Measurements from ENCODE around the gene MAPK12.

Gene MAPK12

GRCh38 chr22:50264946-50265669 lies 3.6 kb upstream of the MAPK12 start:
- no peak for DNase-seq

- DNase-seq = no peak
Observed at GRCh38 chr22:50264104-50264745, 2.7 kb upstream of the MAPK12 start.

GRCh38 chr22:50262973-50263617 lies 1.6 kb upstream of the MAPK12 start:
- DNase-seq = no peak

- DNase-seq = no peak
Observed at GRCh38 chr22:50262460-50262911, 1.0 kb upstream of the MAPK12 start.

- peak; percentile 64 for DNase-seq
Observed at GRCh38 chr22:50260801-50261614, 475 bp downstream of the MAPK12 start.

- DNase-seq = peak; percentile 31
Observed at GRCh38 chr22:50260434-50260800, 1.1 kb downstream of the MAPK12 start.

- DNase-seq = no peak
Observed at GRCh38 chr22:50259302-50259701, 2.2 kb downstream of the MAPK12 start.

GRCh38 chr22:50258361-50259292 lies 2.9 kb downstream of the MAPK12 start:
- DNase-seq = no peak

- DNase-seq = no peak
Observed at GRCh38 chr22:50257451-50258360, 3.8 kb downstream of the MAPK12 start.

GRCh38 chr22:50257041-50257440 lies 4.4 kb downstream of the MAPK12 start:
- DNase-seq = no peak

- DNase-seq = no peak
Observed at GRCh38 chr22:50256258-50256862, 5.1 kb downstream of the MAPK12 start.

GRCh38 chr22:50255607-50256006 lies 5.9 kb downstream of the MAPK12 start:
- DNase-seq = no peak

GRCh38 chr22:50255099-50255498 lies 6.4 kb downstream of the MAPK12 start:
- no peak for DNase-seq

GRCh38 chr22:50253941-50254340 lies 7.5 kb downstream of the MAPK12 start:
- DNase-seq = no peak

GRCh38 chr22:50253046-50253915 lies 8.2 kb downstream of the MAPK12 start:
- DNase-seq = no peak

- DNase-seq = peak; percentile 63
Observed at GRCh38 chr22:50252082-50253045, 9.1 kb downstream of the MAPK12 start.

- DNase-seq = no peak
Observed at GRCh38 chr22:50251477-50252081, 9.9 kb downstream of the MAPK12 start.
